HEK293 (cell line): ENCODE data around the gene TFDP3.
A peak's percentile ranks its signal among the peaks of the same experiment; 100 is the strongest.

Experiments used
- CTCF ChIA-PET: fragments of 350-600 bp; formaldehyde crosslinking; extraction: SDS; loops from one replicate; lab custom pipeline; 2021; ENCODE audit warnings: antibody characterized with exemption; lab: Yijun Ruan, JAX
- POLR2A ChIA-PET: fragments of 300-600 bp; formaldehyde crosslinking; extraction: SDS; loops from one replicate; lab custom pipeline; 2020; ENCODE audit warnings: antibody characterized with exemption, inconsistent platforms; lab: Yijun Ruan, JAX
- H3K27ac ChIP-seq: fragments of 200-500 bp; sonication (Bioruptor generic); 2 replicates; pipeline ENCODE4 v1.5.1; 2014; ENCODE audit warnings: low read depth, low read length, control low read depth, inconsistent platforms; ENCODE audit errors: extremely low read depth
- H3K36me3 ChIP-seq, 2 experiments: fragments of 200-500 bp in 1 of 2; sonication (Bioruptor generic) in 1 of 2; 1 replicate in 1 of 2; 2 replicates in 1 of 2; pipeline ENCODE4 v1.5.1; 2014 to 2017; ENCODE audit warnings: inconsistent platforms in 2 of 2, low read length in 2 of 2; ENCODE audit not compliant: control insufficient read depth in 2 of 2, insufficient read depth in 1 of 2
- H3K4me1 ChIP-seq: fragments of 200-500 bp; sonication (Bioruptor generic); 2 replicates; pipeline ENCODE4 v1.5.1; 2014; ENCODE audit warnings: mild to moderate bottlenecking, low read length, inconsistent platforms; ENCODE audit not compliant: control insufficient read depth, insufficient read depth
- H3K4me3 ChIP-seq: 2 replicates; pipeline ENCODE4 v1.5.1; 2011; ENCODE audit warnings: low read depth, mild to moderate bottlenecking, control low read depth, low read length, moderate library complexity
- H3K9me3 ChIP-seq: fragments of 200-500 bp; sonication (Bioruptor generic); 2 replicates; pipeline ENCODE4 v1.5.1; 2014; ENCODE audit warnings: low read depth, low read length, inconsistent platforms; ENCODE audit not compliant: control insufficient read depth, insufficient read depth
- MYNN ChIP-seq: fragments of 450-650 bp; formaldehyde crosslinking; IDR thresholded peaks from 2 replicates; pipeline ENCODE4 v1.5.1; 2016; ENCODE audit warnings: missing biosample characterization, missing genetic modification characterization, borderline replicate concordance
- OSR2 ChIP-seq: fragments of 450-650 bp; formaldehyde crosslinking; IDR thresholded peaks from 2 replicates; pipeline ENCODE4 v1.5.1; 2016; ENCODE audit warnings: missing biosample characterization, missing genetic modification characterization
- OVOL3 ChIP-seq: fragments of 450-650 bp; formaldehyde crosslinking; IDR thresholded peaks from 2 replicates; pipeline ENCODE4 v1.5.1; 2016; ENCODE audit warnings: missing biosample characterization, missing genetic modification characterization
- ZNF169 ChIP-seq: fragments of 450-650 bp; formaldehyde crosslinking; IDR thresholded peaks from 2 replicates; pipeline ENCODE4 v1.5.1; 2016; ENCODE audit warnings: missing biosample characterization, missing genetic modification characterization
- ZNF18 ChIP-seq: fragments of 450-650 bp; formaldehyde crosslinking; IDR thresholded peaks from 2 replicates; pipeline ENCODE4 v1.5.1; 2016; ENCODE audit warnings: missing biosample characterization, missing genetic modification characterization
- ZNF2 ChIP-seq: fragments of 450-650 bp; formaldehyde crosslinking; IDR thresholded peaks from 2 replicates; pipeline ENCODE4 v1.5.1; 2016; ENCODE audit warnings: missing biosample characterization, missing genetic modification characterization
- ZNF501 ChIP-seq: fragments of 450-650 bp; formaldehyde crosslinking; IDR thresholded peaks from 2 replicates; pipeline ENCODE4 v1.5.1; 2016; ENCODE audit warnings: missing biosample characterization, missing genetic modification characterization
- ZNF510 ChIP-seq: fragments of 450-650 bp; formaldehyde crosslinking; IDR thresholded peaks from 2 replicates; pipeline ENCODE4 v1.5.1; 2018; ENCODE audit warnings: mild to moderate bottlenecking, missing genetic modification characterization, missing biosample characterization; ENCODE audit not compliant: insufficient replicate concordance
- ZNF596 ChIP-seq: fragments of 450-650 bp; IDR thresholded peaks from 2 replicates; pipeline ENCODE4 v1.5.0; 2018; ENCODE audit warnings: missing biosample characterization, mild to moderate bottlenecking, missing genetic modification characterization, moderate library complexity
- ZNF654 ChIP-seq: fragments of 450-650 bp; formaldehyde crosslinking; IDR thresholded peaks from 2 replicates; pipeline ENCODE4 v1.5.1; 2016; ENCODE audit warnings: low read depth, missing biosample characterization, missing genetic modification characterization
- ZNF76 ChIP-seq: fragments of 450-650 bp; formaldehyde crosslinking; IDR thresholded peaks from 2 replicates; pipeline ENCODE4; 2016; ENCODE audit warnings: low read depth, missing biosample characterization, missing genetic modification characterization, borderline replicate concordance
- ZSCAN16 ChIP-seq: fragments of 450-650 bp; formaldehyde crosslinking; IDR thresholded peaks from 2 replicates; pipeline ENCODE4 v1.5.1; 2016; ENCODE audit warnings: missing biosample characterization, missing genetic modification characterization
- TF ChIP-seq, protein P1 (sequence below): fragments of 450-650 bp; formaldehyde crosslinking; IDR thresholded peaks from 2 replicates; pipeline ENCODE4 v1.5.0; 2017; ENCODE audit warnings: missing biosample characterization, missing genetic modification characterization, borderline replicate concordance
- TF ChIP-seq, protein P2 (sequence below): fragments of 450-650 bp; formaldehyde crosslinking; IDR thresholded peaks from 2 replicates; pipeline ENCODE4 v1.5.1; 2016; ENCODE audit warnings: missing biosample characterization, missing genetic modification characterization
- TF ChIP-seq, protein P3 (sequence below): fragments of 450-650 bp; formaldehyde crosslinking; optimal IDR thresholded peaks from 2 replicates; pipeline ENCODE3; 2016; ENCODE audit warnings: missing biosample characterization, mild to moderate bottlenecking, missing genetic modification characterization
- TF ChIP-seq, protein P4 (sequence below): fragments of 450-650 bp; formaldehyde crosslinking; IDR thresholded peaks from 2 replicates; pipeline ENCODE4 v1.5.1; 2017; ENCODE audit warnings: missing biosample characterization, missing genetic modification characterization
- TF ChIP-seq, protein P5 (sequence below): fragments of 450-650 bp; formaldehyde crosslinking; IDR thresholded peaks from 2 replicates; pipeline ENCODE4 v1.5.1; 2016; ENCODE audit warnings: missing biosample characterization, missing genetic modification characterization

The TFDP3 gene

GRCh38 chrX:133229361-133229760, 11.2 kb upstream of the TFDP3 start (continued):
- no peak for TF ChIP-seq ZSCAN16 (tag by site-specific recombination)

GRCh38 chrX:133215747-133216146, 2.4 kb downstream of the TFDP3 start:
- H3K4me3 ChIP-seq, result no peak overlapping the region
- no peaks in the 10 kb centered on the region for H3K4me1 ChIP-seq
- H3K36me3 ChIP-seq, result no peaks in the 10 kb centered on the region
- CTCF ChIA-PET, result interaction anchor here (0.5 to 1.3 kb wide), 8 partner anchors 22 to 659 kb away, joined by 3 to 5 read pairs (median 3); no protein-coding TSS in a partner anchor
- H3K9me3 ChIP-seq, result no peaks in the 10 kb centered on the region
- TF ChIP-seq ZNF2 (0 out of 2 replicates have a peak, but pooled peaks have one; percentile 27), ZNF76 (no peak), ZNF654 (tag by site-specific recombination) (peak; percentile 66), ZNF501 (tag by site-specific recombination) (no peak), ZNF169 (no peak)
- TF ChIP-seq, protein P1, sequence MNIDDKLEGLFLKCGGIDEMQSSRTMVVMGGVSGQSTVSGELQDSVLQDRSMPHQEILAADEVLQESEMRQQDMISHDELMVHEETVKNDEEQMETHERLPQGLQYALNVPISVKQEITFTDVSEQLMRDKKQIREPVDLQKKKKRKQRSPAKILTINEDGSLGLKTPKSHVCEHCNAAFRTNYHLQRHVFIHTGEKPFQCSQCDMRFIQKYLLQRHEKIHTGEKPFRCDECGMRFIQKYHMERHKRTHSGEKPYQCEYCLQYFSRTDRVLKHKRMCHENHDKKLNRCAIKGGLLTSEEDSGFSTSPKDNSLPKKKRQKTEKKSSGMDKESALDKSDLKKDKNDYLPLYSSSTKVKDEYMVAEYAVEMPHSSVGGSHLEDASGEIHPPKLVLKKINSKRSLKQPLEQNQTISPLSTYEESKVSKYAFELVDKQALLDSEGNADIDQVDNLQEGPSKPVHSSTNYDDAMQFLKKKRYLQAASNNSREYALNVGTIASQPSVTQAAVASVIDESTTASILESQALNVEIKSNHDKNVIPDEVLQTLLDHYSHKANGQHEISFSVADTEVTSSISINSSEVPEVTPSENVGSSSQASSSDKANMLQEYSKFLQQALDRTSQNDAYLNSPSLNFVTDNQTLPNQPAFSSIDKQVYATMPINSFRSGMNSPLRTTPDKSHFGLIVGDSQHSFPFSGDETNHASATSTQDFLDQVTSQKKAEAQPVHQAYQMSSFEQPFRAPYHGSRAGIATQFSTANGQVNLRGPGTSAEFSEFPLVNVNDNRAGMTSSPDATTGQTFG, result no peak
- TF ChIP-seq, protein P2, sequence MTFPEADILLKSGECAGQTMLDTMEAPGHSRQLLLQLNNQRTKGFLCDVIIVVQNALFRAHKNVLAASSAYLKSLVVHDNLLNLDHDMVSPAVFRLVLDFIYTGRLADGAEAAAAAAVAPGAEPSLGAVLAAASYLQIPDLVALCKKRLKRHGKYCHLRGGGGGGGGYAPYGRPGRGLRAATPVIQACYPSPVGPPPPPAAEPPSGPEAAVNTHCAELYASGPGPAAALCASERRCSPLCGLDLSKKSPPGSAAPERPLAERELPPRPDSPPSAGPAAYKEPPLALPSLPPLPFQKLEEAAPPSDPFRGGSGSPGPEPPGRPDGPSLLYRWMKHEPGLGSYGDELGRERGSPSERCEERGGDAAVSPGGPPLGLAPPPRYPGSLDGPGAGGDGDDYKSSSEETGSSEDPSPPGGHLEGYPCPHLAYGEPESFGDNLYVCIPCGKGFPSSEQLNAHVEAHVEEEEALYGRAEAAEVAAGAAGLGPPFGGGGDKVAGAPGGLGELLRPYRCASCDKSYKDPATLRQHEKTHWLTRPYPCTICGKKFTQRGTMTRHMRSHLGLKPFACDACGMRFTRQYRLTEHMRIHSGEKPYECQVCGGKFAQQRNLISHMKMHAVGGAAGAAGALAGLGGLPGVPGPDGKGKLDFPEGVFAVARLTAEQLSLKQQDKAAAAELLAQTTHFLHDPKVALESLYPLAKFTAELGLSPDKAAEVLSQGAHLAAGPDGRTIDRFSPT (tag by site-specific recombination), result no peak
- TF ChIP-seq, protein P3, sequence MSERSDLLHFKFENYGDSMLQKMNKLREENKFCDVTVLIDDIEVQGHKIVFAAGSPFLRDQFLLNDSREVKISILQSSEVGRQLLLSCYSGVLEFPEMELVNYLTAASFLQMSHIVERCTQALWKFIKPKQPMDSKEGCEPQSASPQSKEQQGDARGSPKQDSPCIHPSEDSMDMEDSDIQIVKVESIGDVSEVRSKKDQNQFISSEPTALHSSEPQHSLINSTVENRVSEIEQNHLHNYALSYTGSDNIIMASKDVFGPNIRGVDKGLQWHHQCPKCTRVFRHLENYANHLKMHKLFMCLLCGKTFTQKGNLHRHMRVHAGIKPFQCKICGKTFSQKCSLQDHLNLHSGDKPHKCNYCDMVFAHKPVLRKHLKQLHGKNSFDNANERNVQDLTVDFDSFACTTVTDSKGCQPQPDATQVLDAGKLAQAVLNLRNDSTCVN (tag by site-specific recombination), result no peak
- TF ChIP-seq, protein P4, sequence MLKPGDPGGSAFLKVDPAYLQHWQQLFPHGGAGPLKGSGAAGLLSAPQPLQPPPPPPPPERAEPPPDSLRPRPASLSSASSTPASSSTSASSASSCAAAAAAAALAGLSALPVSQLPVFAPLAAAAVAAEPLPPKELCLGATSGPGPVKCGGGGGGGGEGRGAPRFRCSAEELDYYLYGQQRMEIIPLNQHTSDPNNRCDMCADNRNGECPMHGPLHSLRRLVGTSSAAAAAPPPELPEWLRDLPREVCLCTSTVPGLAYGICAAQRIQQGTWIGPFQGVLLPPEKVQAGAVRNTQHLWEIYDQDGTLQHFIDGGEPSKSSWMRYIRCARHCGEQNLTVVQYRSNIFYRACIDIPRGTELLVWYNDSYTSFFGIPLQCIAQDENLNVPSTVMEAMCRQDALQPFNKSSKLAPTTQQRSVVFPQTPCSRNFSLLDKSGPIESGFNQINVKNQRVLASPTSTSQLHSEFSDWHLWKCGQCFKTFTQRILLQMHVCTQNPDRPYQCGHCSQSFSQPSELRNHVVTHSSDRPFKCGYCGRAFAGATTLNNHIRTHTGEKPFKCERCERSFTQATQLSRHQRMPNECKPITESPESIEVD, result no peak
- H3K27ac ChIP-seq, result no peak overlapping the region
- POLR2A ChIA-PET, result no interaction called here

DNA sequence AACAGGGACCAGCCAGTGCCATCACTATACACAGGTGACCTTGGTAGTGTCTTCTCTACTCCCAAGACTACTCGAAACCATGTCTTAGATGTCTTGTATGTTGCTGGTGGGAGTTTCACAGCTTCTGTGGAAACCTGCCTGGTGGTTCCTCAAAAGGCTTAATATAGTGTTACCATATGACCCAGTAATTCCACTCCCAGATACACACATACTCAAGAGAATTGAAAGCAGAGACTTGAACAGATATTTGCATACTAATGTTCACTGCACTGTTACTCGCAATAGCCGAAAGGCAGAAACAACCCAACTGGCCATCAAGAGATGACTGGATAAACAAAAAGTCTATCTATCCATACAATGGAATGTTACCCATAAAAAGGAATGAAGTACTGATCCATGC, 3.1 kb downstream of the TFDP3 start:
- Histone ChIP-seq H3K4me1 (no peaks in the 10 kb centered on the region), H3K4me3 (no peak overlapping the region), H3K27ac (no peak overlapping the region), H3K9me3 (no peaks in the 10 kb centered on the region), H3K36me3 (no peaks in the 10 kb centered on the region)
- TF ChIP-seq ZNF501 (tag by site-specific recombination) (no peak), ZNF510 (tag by site-specific recombination) (no peak), MYNN (tag by site-specific recombination) (no peak), ZNF596 (tag by site-specific recombination) (no peak), OVOL3 (no peak), ZNF18 (tag by site-specific recombination) (no peak), OSR2 (tag by site-specific recombination) (no peak)
- TF ChIP-seq, protein P5, sequence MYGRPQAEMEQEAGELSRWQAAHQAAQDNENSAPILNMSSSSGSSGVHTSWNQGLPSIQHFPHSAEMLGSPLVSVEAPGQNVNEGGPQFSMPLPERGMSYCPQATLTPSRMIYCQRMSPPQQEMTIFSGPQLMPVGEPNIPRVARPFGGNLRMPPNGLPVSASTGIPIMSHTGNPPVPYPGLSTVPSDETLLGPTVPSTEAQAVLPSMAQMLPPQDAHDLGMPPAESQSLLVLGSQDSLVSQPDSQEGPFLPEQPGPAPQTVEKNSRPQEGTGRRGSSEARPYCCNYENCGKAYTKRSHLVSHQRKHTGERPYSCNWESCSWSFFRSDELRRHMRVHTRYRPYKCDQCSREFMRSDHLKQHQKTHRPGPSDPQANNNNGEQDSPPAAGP (tag by site-specific recombination), result no peak
- POLR2A ChIA-PET, result no interaction called here
- CTCF ChIA-PET, result interaction anchor here (0.5 to 1.3 kb wide), 6 partner anchors 23 to 1122 kb away, joined by 3 read pairs; no protein-coding TSS in a partner anchor
